GM18505 (cell line): Measurements from ENCODE around the gene PHLDA1.

Experiments
- ATAC-seq: cut with Tn5 transposase; IDR thresholded peaks from one replicate; pipeline ENCODE4 v1.9.1; 2021; ENCODE audit not compliant: unreplicated experiment
- POLR2A ChIP-seq: IDR thresholded peaks from 4 replicates; pipeline ENCODE4 v1.6.1; 2011; ENCODE audit warnings: borderline replicate concordance; ENCODE audit not compliant: insufficient read depth, insufficient read length; ENCODE audit errors: extremely low read depth

PHLDA1 gene

GRCh38 chr12:76018672-76019071 lies 12.9 kb downstream of the PHLDA1 start:
- TF ChIP-seq POLR2A, result no peak
- ATAC-seq, result no peak

- TF ChIP-seq POLR2A, result no peak
- no peak for ATAC-seq
Observed at GRCh38 chr12:76018111-76018510, 13.5 kb downstream of the PHLDA1 start.

- no peak for TF ChIP-seq POLR2A
- no peak for ATAC-seq
Observed at GRCh38 chr12:76014007-76014406, 17.6 kb downstream of the PHLDA1 start.

DNA sequence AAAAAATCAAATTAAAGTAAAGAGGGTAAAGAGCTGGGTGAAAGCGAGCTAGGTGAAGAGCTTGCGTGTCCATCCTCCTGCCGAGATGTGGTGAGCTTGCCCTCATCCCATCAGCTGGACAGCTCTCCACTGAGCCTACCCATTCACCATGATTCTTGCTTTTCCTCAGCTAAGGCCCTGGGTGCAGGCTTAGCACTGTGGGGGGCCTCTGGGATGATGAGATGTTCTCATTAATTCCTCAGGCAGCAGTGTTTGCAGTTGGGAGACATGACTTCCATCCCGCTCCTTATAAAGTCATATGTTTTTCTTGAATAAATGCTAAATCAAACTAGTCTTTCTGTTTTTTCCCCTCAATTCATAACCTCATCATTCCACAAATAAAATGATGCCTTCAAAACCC lies 18.0 kb downstream of the PHLDA1 start:
- ATAC-seq, result no peak
- no peak for TF ChIP-seq POLR2A

- no peak for ATAC-seq
Observed at GRCh38 chr12:76012644-76013043, 18.9 kb downstream of the PHLDA1 start.

GRCh38 chr12:76010732-76011458 lies 20.7 kb downstream of the PHLDA1 start:
- no peak for ATAC-seq
- TF ChIP-seq POLR2A, result no peak

More at GRCh38 chr12:76012644-76013043, 18.9 kb downstream of the PHLDA1 start:
- no peak for TF ChIP-seq POLR2A

- ATAC-seq, result no peak
- no peak for TF ChIP-seq POLR2A
Observed at GRCh38 chr12:76008428-76008827, 23.1 kb downstream of the PHLDA1 start.

GRCh38 chr12:76007640-76008039 lies 23.9 kb downstream of the PHLDA1 start:
- no peak for ATAC-seq
- no peak for TF ChIP-seq POLR2A

DNA sequence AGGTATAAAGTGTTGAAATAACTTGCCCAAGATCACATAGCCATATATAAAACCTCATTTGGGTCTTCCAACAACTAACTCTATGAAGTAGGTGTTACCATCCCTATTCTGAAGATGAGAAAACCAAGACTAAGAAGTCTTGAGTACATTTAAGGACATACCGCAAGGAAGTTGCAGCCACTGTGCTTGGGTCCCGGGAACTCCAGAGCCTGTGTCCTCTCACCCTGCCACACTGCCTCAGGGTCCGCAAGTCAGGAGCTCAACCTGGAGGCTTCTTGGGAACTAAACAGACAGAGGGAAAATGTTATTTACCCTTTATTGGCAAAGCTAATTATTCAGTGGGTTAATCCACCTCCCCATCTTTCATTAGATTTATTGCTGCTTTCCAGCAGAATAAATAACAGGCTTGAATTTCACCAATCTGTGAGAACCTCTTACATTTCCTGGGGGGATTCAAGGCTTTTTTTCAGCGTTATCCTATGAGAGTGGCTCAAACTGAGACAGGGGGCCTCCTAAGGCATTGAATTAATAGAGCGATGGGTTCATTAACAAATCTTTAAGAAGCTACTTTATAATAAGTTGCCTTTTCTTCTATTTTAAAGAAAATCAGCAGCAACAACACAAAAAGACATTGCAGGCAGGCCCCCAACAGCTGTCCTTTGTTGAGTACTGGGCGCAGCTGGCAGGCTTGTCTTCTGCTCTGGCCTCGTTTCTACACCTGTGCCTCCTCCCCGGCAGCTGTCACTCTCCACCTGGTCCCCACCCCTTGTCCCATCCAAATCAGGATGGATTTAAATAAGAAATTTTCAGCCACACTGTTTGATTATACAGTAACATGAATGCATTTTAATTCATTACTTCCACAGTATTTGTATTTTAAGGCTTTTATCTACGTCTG lies 25.3 kb downstream of the PHLDA1 start:
- ATAC-seq, result no peak
- TF ChIP-seq POLR2A, result no peak

DNA sequence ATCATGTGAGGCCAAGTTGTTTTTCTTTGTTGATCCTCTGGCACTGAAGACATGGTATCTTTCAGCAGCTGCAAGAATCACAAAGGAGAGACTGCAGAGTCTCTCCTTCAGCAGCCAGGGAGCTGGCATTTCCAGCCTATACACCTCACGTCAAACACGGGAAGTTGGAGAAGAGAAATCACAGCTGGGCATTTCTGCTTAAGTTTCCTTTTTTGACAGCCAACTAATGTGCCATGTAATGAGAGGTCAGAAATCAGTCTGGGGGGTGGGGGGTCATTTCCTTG lies 28.3 kb downstream of the PHLDA1 start:
- no peak for ATAC-seq
- TF ChIP-seq POLR2A, result no peak

GRCh38 chr12:76002598-76003354 lies 28.8 kb downstream of the PHLDA1 start:
- no peak for TF ChIP-seq POLR2A

DNA sequence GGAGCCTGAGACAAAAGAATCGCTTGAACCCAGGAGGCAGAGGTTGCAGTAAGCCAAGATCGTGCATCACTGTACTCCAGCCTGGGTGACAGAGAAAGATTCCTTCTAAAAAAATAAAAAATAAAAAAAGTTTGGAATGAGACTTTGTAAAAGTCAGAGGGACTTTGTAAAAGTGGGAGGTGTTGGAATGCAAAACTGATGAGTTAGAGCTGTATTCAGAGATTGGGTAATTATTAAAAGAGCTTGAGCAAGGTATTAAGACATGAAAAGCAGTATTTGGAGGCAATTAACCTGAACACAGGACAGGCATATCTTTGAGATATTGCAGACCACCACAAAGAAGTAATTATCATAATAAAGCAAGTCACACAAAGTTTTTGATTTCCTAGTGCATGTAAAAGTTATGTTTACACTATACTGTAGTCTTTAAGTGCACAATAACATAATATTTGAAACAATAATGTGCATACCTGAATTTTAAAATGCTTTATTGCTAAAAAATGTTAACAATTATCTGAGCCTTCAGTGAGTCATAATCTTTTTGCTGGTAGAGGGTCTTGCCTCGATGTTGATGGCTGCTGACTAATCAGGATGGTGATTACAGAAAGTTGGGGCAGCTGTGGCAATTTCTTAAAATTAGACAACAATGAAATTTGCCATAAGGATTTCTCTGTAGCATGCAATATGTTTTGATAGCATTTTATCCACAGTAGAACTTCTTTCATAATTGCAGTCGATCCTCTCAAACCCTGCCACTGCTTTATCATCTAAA lies 33.1 kb downstream of the PHLDA1 start:
- no peak for TF ChIP-seq POLR2A
- no peak for ATAC-seq

More at GRCh38 chr12:76002598-76003354, 28.8 kb downstream of the PHLDA1 start:
- ATAC-seq, result no peak

DNA sequence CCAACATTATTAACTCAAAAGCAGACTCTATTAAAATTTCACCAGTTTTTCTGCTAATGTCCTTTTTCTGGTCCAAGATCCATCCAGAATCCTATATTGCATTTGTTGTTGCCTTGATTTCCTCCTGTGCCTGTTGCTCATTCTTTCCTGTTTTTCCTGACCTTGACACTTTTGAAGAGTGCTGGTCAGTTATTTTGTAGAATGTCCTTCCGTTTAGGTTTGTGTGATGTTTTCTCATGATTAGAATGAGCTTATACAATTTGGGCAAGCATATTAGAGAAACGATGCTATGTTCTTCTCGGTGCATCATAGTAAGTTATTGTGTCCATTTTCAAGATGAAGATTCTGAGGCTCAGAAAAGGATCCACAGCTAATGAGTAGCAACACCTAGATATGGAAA lies 33.9 kb downstream of the PHLDA1 start:
- TF ChIP-seq POLR2A, result no peak
- ATAC-seq, result no peak
